Esophagus muscularis mucosa (tissue), 3 donors: ENCODE data around the gene MSMB.

Source experiments
- CTCF ChIP-seq, 3 experiments: fragments of 200-600 bp in 2 of 3; fragments of 450-650 bp in 1 of 3; sonication (generic) in 2 of 3; IDR thresholded peaks; one replicate each; pipeline ENCODE4 v1.5.1; 2017 to 2019; ENCODE audit warnings: antibody characterized with exemption in 3 of 3, mild to moderate bottlenecking in 2 of 3, moderate library complexity in 1 of 3
- POLR2A ChIP-seq: fragments of 450-650 bp; IDR thresholded peaks from one replicate; pipeline ENCODE4 v1.6.1; 2017; ENCODE audit warnings: antibody characterized with exemption, moderate library complexity, mild to moderate bottlenecking, low read depth
- POLR2AphosphoS5 ChIP-seq, 2 donors: sonication (generic); formaldehyde crosslinking; IDR thresholded peaks; one replicate each; pipeline ENCODE4 v1.6.1; 2017; ENCODE audit warnings: antibody characterized with exemption in 2 of 2

GRCh38 chr10:46035923-46036849 is 9.9 kb downstream of the MSMB start:
- no peak for TF ChIP-seq POLR2A
- TF ChIP-seq POLR2AphosphoS5 (IDR thresholded peaks at IDR 0.05): no peak
- no peak for TF ChIP-seq CTCF (IDR thresholded peaks at IDR 0.05)
